OCI-LY3 (cell line): ENCODE data around the gene CHST14.

Source experiments
- H2AFZ ChIP-seq: fragments of 200-600, 300-600 bp; shearing (Covaris generic); 2 replicates; pipeline ENCODE4 v1.6.0; 2014; ENCODE audit warnings: antibody characterized with exemption, low read depth, low read length
- H3K27ac ChIP-seq: fragments of 200-600, 300-600 bp; sonication (generic); 2 replicates; pipeline ENCODE4 v1.5.1; 2014; ENCODE audit warnings: mild to moderate bottlenecking, low read length, moderate library complexity, mixed read lengths
- H3K27me3 ChIP-seq: fragments of 200-600, 300-600 bp; sonication (generic); 2 replicates; pipeline ENCODE4 v1.6.1; 2014; ENCODE audit warnings: low read depth, low read length, mixed read lengths
- H3K36me3 ChIP-seq: fragments of 200-600, 300-600 bp; sonication (generic); replicated peaks from 2 replicates; pipeline ENCODE3; 2014; ENCODE audit warnings: low read depth, low read length, mixed read lengths
- H3K4me1 ChIP-seq: fragments of 300-600, 200-600 bp; sonication (generic); 2 replicates; pipeline ENCODE4 v1.6.1; 2014; ENCODE audit warnings: low read length, mixed read lengths
- H3K4me2 ChIP-seq: fragments of 200-600, 300-600 bp; sonication (generic); 2 replicates; pipeline ENCODE4 v1.6.1; 2014; ENCODE audit warnings: low read length, mixed read lengths
- H3K4me3 ChIP-seq: fragments of 300-600, 200-600 bp; sonication (generic); 2 replicates; pipeline ENCODE4 v1.5.1; 2014; ENCODE audit warnings: antibody characterized with exemption, mild to moderate bottlenecking, low read length, moderate library complexity
- H3K79me2 ChIP-seq: fragments of 300-600, 200-600 bp; shearing (Covaris generic); 2 replicates; pipeline ENCODE4 v1.6.1; 2014; ENCODE audit warnings: mild to moderate bottlenecking, low read length, mixed read lengths
- H3K9ac ChIP-seq: fragments of 300-600, 200-600 bp; shearing (Covaris generic); 2 replicates; pipeline ENCODE4 v1.6.0; 2014; ENCODE audit warnings: mild to moderate bottlenecking, low read length, moderate library complexity
- H3K9me3 ChIP-seq: fragments of 200-600, 300-600 bp; shearing (Covaris generic); 2 replicates; pipeline ENCODE4 v1.6.1; 2014; ENCODE audit warnings: low read length, mixed read lengths; ENCODE audit not compliant: insufficient read depth
- H4K20me1 ChIP-seq: fragments of 200-600, 300-600 bp; sonication (generic); 2 replicates; pipeline ENCODE4 v1.6.1; 2016; ENCODE audit warnings: low read length, mixed read lengths; ENCODE audit not compliant: insufficient read depth
- EZH2phosphoT487 ChIP-seq: fragments of 200-600 bp; shearing (Covaris generic); IDR thresholded peaks from 2 replicates; pipeline ENCODE4 v1.6.1; 2018; ENCODE audit warnings: antibody characterized with exemption, mixed run types, low read depth
- TF ChIP-seq, protein P1 (sequence below): fragments of 200-600, 300-600 bp; sonication (generic); IDR thresholded peaks from 2 replicates; pipeline ENCODE4 v1.5.1; 2014; ENCODE audit warnings: antibody characterized with exemption, low read length, low read depth

CHST14 gene

DNA sequence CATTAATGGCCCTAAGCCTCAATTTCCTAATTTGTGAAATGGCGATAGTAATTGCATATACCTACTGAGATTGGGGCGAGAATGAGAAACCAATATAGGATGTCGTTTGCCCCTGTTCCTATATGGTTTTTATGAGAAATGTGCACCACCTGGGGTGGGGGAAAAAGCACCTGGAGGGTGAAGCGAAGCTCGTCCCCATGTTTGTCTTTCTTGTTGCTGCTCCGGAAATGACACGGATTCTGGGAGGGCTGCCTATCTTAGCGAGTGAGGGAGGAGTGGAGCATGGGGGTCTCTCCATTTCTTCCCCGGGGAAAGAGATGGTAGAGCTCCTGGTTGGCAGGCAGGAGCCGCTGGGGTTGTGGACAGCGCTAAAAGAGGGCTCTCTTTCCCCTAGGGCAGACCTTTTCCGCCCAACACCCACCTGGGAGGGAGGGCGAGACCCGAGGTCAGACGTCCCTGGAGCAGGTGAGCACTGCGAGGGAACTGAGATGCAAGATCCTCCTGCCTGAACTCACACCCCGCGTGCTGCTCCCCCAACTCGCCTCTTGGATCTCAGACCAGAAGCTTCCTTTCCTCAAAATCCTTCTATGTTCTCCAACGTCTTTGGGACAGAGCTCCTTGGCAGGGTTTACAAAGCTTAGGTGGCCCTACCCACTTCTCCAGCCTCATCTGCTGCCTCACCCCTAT lies 35.6 kb upstream of the CHST14 start:
- TF ChIP-seq, protein P1, sequence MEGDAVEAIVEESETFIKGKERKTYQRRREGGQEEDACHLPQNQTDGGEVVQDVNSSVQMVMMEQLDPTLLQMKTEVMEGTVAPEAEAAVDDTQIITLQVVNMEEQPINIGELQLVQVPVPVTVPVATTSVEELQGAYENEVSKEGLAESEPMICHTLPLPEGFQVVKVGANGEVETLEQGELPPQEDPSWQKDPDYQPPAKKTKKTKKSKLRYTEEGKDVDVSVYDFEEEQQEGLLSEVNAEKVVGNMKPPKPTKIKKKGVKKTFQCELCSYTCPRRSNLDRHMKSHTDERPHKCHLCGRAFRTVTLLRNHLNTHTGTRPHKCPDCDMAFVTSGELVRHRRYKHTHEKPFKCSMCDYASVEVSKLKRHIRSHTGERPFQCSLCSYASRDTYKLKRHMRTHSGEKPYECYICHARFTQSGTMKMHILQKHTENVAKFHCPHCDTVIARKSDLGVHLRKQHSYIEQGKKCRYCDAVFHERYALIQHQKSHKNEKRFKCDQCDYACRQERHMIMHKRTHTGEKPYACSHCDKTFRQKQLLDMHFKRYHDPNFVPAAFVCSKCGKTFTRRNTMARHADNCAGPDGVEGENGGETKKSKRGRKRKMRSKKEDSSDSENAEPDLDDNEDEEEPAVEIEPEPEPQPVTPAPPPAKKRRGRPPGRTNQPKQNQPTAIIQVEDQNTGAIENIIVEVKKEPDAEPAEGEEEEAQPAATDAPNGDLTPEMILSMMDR, result no peak
- TF ChIP-seq EZH2phosphoT487, result no peak
- Histone ChIP-seq H3K9me3 (no peaks in the 10 kb centered on the region), H3K4me3 (no peak overlapping the region), H3K36me3 (no peaks in the 10 kb centered on the region), H3K4me2 (no peak overlapping the region), H4K20me1 (no peaks in the 10 kb centered on the region), H3K79me2 (no peaks in the 10 kb centered on the region), H3K9ac (no peak overlapping the region), H3K4me1 (peaks cover 22% of the 10 kb centered on the region), H3K27me3 (peaks cover 68% of the 10 kb centered on the region), H3K27ac (no peak overlapping the region), H2AFZ (no peak overlapping the region)

DNA sequence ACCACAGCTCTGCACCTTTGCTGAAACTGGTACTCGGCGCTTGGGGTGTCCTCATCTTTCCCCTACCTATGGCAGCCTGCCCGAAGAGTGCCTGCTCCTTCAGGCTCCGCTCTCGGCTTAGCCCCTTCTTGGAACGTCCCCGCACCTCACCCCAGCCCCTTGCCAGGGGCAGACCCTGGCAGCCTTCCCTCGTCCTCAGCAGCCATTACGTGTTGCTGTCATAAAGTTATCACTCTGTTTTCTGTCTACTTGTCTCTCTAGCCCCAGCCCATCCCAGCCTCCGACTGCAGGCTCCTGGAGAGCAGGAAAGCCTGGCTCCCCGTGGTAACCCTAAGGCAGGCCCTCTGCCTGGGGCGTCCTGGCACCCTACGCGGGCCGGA lies 35.1 kb upstream of the CHST14 start:
- Histone ChIP-seq H3K4me3 (no peak overlapping the region), H3K27ac (no peak overlapping the region), H2AFZ (no peak overlapping the region), H3K36me3 (no peaks in the 10 kb centered on the region), H3K4me2 (no peak overlapping the region), H3K9ac (no peak overlapping the region), H3K27me3 (peaks cover 63% of the 10 kb centered on the region), H3K4me1 (peaks cover 22% of the 10 kb centered on the region), H3K79me2 (no peaks in the 10 kb centered on the region), H4K20me1 (no peaks in the 10 kb centered on the region), H3K9me3 (no peaks in the 10 kb centered on the region)
- no peak for TF ChIP-seq EZH2phosphoT487
- TF ChIP-seq, protein P1, result no peak

DNA sequence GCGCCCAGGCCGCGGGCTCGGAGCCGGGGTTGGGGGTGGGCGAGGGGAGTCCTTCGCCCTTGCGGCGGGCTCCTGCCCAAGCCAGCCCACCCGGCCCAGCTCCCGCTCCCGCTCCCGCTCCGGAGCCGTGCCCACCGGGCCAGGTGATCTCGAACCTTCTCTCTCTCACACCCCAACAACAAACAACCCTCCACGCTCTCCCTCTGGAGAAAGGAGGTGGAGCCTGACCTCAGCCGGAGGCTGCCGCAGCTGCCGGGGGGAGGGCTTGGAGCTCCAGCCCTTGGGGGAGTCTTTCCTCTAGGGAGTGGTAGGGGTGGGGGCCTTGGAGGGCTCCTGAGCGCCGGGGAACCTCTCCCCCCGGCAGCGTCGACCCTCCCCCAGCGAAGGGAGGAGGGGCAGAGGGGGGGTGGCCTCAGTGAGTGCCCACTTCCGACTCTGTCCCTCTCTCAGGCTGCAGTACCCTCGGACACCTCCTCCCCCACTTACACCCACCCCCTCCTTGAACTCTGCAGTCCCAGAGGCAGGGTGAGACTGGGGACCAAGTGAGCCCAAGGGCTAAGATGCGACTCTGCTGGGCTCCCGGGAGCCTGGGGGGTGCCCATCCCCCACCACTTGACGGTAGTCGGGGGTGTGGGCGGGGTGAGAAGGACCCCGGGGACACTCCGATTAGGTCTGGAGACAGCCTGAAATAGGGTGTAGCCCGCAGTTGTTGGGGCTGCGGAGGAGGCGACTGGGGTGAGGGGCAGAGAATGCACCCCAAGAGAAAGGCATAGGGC lies 34.5 kb upstream of the CHST14 start:
- H3K4me2 ChIP-seq, result peak overlapping the region; percentile 57
- no peaks in the 10 kb centered on the region for H3K9me3 ChIP-seq
- TF ChIP-seq, protein P1, result no peak
- TF ChIP-seq EZH2phosphoT487, result no peak
- H3K9ac ChIP-seq, result no peak overlapping the region
- H4K20me1 ChIP-seq, result no peaks in the 10 kb centered on the region
- no peak overlapping the region for H3K27ac ChIP-seq
- no peak overlapping the region for H2AFZ ChIP-seq
- peaks cover 2% of the 10 kb centered on the region; the same call in 1 of the 2 replicates for H3K79me2 ChIP-seq
- H3K4me3 ChIP-seq, result peak overlapping the region; percentile 54
- no peaks in the 10 kb centered on the region for H3K36me3 ChIP-seq
- peaks cover 62% of the 10 kb centered on the region for H3K27me3 ChIP-seq
- peaks cover 22% of the 10 kb centered on the region for H3K4me1 ChIP-seq

DNA sequence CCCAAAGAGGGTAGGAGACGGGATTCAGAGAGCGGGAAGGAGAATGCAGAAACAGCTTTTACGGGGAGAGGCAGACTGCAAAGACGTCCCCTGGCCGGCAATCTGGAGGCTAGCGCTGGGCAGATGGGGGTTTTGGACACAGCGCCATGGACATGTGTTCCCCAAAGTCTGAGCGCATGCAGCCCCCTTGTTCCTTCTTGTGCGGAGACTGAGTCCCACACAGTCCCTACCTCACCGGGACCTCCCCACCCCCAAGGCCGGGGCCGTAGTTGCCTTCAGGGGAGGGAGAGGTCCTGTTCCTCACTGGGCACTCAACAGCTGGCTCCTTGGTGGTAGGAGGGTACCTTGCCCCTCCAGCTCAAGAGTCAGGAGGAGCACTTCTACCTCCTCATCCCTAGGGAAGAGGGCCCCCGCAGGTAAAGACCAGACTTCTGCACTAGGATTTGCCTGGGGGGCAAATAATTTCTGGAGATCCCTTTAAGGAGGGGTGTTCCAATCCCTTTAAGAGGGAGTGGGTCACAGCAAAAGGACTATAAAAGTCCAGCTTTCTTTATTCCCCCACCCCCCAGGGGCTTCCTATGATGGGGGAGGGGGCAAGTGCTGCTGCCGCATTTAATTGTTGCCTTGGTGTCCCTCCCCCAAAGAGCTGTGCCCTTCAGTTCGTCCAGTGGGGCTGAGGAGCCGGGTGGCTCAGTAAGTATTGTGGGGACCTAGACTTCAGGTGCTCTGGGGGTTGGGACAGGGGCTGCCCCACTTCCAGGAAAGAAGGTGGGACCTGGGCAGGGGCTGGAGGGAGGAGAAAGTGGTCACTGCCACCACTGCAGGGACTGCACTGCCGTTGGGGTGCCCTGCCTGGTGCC lies 33.7 kb upstream of the CHST14 start:
- TF ChIP-seq, protein P1, result no peak
- no peak for TF ChIP-seq EZH2phosphoT487
- Histone ChIP-seq H3K4me2 (peak overlapping the region; percentile 57), H3K27me3 (peaks cover 62% of the 10 kb centered on the region), H3K9ac (no peak overlapping the region), H3K27ac (no peak overlapping the region), H3K36me3 (no peaks in the 10 kb centered on the region), H2AFZ (no peak overlapping the region), H3K4me1 (peaks cover 22% of the 10 kb centered on the region), H3K4me3 (peak overlapping the region; percentile 54), H4K20me1 (peaks cover 3% of the 10 kb centered on the region; the same call in 1 of the 2 replicates), H3K9me3 (no peaks in the 10 kb centered on the region), H3K79me2 (peaks cover 10% of the 10 kb centered on the region)
